8988T (cell line): ENCODE results near the gene LCN1.

Source experiments
- DNase-seq: peaks from one replicate; pipeline ENCODE4 v3.0.0; 2011

LCN1 gene

DNA sequence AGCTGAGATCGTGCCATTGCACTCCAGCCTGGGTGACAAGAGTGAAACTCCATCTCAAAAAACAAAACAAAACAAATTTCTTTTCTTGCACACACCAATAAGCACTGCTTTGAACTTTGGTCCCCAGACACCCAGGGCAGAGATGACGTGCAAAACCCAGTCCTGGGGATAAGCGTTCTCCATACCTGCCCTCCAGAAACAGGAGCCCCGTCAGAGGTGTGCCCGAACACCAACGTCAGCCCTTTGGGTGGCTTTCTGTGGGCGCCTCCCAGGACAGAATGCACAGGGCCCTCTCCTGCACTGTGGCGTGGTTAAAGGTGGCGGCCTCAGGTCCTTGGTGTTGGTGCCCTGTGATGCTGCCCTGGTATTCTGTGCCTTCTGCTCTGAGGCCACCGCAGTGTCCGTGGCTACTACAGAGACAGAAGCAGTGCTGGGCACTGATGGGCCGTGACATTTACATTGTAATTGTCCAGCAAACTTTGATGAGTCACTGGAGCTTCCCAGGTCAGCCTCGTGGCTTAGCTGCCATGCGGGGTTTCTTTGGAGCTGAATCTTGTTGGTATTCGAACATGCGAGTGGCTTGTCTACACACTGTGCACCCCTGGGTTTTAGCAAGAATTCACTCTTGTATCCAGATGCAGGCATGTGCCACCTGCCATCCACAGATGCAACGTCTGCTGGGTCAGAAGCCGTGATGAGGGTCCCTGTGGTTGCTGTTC is 31.9 kb upstream of the LCN1 start:
- DNase-seq: no peak

DNA sequence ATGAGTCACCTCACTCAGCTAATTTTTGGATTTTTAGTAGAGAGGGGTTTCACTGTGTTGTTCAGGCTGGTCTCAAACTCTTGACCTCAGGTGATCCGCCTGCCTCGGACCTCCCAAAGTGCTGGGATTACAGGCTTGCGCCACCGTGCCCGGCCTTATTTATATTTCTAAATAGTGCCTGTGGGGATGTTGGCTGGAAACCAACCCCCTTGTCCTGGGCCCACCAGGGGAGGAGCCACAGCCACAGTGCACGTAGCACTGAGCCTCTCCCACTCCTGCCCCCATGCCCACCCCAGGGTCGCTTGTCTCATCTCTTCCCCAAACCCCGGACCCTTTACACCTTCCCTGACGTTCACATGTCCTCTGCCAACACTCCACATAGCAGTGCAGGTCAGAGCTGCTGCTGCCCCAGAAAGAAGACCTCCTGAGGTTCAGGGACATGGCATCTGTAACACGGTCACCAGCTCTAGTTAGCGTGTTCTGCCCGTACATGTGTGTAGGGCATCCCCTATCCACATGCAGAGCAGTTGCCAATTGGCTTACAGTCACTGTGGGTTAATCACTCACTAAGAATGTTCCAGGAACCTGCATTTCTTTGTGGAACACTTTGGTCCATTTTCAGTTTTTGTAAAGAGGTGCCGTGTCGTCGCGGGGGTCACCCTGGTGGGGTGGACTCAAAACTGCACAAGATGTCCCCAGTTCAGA is 30.9 kb upstream of the LCN1 start:
- no peak for DNase-seq

DNA sequence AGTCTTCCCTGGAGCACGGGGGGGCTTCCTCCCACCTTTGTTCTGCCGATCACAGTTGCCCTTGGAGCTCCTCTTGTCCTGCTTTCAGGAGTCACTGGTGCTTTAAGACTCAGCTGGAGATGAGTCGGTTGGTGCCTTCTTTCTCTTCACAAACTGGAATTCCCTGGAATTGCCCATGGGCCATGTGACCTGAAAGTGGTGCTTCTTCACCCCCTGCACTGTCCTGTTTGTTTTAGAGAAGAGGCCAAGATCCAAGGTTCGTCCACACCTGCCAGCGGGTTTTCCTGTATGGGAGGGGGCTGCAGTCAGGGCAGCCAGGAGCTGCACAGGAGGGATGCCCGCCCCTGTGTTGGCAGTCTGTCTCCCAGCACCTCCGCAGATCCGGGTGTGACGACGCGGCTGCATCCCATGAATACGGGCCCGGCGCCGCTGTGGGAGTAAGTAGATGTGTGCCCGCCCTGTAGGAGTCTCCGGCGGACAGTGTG is 30.2 kb upstream of the LCN1 start:
- DNase-seq: no peak

DNA sequence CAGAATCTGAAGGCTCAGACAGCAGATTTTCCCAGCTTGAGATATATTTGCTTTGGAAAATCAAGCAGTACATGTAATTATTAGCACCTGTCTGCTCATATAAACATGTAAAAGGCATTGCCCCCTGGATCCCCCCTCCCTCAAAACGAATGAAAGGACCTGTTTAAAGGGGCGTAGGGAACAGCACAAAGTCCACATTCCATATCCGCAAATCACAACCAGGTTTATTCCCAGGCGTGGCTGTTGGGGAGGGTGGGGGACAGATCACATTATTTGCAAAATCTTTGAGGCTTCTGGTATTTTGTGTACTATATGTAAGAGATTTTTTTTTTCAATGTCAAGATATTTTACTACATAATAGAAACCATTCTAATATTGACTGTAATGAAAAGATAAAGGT is 29.5 kb upstream of the LCN1 start:
- no peak for DNase-seq

DNA sequence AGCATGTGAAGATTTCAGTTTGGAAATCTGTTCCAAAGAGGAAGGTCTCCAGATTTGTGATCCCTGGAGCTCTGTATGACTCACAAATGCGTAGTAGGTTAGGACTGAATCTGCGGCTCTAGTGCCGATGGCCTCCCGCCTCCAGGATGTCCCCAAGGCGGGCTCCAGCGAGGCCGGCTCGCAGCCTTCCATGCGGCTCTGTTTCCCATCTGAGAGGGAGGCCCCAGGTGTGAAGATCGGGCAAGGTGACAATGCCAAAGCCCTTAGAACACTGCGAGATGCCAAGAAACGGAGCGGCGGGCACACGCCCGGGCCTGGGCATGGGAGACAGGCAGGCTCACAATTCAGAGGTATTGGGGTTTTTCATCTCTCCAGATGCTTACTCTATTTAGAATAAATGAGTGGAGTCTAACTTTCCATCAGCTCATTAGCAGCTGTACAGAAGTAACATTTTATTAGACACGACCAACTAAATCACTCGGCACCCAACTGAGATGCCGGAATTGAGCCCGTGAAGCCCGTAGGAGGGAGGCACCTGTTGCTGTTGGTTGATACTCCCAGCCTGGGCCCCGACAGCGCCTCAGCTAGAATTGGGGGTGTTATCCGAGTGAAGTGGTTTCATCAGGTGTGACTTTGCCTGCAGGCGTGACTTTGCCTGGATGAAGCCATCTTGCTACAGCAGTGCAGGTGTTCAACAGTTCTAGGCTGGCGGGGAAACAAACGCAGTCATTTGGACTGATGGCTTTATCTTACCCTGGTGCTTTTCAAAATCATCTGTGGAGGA is 28.2 kb upstream of the LCN1 start:
- no peak for DNase-seq

DNA sequence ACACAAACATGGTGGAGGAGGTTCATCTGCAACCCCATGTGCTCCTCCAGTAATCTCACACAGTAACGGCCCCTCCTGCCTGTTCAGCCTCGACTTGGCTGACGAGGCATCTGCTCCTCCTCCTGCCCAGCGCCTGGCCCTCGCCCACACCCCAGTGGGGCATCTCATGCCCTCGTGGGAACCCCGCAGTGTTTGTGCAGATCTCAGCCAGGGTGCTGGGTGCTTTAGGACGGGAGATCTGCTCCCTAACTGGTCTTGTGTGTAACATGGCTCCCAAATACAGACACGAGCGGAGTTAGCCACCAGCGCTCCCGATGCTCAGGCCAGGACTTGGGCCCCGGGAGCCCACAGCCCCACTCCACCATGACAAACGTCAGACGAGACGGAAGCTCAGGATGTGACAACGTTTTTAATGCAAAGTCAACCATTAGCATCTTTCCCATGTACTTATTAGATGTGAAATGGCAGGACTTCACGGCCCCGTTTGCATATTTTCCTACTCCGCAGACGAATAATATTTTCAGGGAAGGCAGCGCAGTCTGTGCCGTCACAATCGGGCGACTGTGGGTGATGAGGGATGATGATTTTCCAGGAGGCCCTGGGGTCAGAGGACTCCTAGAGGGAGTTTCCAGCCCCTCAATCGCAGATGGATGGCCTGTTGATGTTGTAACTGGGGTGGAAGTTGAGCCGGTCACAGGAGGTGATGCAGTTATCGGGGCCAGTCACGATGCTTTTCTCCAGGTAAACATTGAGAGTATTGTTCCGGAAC is 26.3 kb upstream of the LCN1 start:
- no peak for DNase-seq

DNA sequence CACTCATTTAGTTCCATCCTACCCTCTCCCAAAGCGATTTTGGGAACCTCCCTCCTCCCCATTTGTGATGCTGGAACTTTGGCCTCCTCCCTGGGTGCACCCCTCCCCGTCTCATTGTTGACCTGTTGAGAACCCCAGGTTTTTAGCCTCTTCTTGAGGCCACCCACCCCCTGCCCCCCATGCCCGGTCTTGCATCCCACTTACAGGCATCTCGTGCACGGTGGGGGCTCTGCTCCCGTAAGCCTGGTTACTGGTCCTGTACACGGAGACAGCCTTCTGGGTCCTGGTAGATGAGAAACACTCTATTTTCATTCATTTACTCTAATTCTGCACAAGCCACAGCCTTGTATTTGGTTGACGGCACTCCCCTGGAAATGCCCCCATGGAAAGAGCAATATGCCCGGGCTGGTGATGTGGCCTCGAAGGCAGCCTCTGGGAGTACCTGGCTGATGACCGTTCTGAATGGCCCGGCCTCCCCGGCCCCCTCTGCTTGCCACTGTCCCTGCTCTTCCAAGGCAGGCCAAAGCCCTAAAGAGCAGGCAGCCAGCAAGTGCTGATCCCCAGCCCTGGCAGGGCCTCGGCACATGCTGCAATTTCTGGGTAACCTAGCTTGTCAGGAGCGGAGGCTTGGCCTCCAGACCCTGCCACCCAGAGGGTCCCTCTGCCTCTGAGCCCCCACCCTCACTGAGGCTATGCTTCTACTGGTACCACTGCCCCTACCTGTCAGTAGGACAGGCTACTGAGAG is 22.7 kb upstream of the LCN1 start:
- DNase-seq: no peak

DNA sequence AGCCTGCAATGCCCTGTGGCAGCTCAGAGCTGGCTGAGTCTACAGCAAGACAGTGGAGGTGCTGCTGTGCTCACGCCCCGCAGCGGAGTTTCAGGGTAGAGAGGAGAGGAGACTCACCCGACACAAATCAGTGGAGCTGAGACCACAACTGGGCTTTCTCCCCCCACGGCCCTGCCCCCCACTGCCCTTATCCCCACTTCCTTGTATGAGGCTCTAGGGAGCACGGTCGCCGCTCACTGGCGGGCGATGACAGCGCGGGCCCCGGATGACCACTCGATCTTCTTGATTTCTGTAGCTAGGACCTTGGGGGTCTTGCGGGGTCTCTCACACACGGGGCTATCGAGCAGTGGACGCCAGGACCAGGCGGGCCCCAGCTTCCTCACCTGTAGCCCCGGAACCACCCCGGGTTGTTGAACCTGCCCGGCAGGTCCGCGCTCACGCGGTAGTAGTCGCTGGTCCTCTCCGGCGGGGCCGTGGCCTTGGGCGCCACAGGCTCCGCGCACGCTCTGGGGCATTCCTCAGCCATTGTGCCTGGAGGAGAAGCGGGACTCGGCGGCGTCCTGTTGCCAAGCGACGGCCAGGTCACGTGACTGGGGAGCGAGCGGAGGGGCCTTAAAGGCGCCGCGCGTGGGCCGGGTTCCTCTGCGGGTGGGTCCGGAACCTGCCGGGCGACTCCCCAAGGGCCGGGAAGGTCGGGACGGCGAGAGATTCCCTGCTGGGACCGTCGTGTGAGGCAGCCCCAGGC is 21.7 kb upstream of the LCN1 start:
- peak; percentile 74 for DNase-seq

DNA sequence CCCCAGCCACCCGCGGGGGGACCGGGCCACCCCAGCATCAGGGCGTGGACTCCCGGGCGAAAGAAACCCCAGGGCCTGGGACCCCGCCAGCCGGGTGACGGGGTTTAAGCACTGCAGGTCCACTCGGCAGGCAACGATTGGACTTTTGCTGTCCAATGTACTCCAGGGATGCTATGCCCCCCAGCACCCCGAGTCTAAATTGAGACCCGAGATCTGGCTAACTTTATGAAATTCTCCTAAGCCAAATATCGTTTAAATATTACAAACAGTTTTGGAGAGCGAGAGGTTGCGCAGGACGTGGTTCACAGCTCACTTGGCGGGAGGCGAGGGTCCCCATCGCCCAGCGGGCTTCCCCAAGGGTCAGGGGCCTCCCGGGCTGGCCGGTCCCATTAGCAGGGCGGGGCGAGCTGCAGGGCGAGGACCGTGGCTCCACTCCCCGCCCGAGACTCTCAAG is 21.1 kb upstream of the LCN1 start:
- DNase-seq: no peak

DNA sequence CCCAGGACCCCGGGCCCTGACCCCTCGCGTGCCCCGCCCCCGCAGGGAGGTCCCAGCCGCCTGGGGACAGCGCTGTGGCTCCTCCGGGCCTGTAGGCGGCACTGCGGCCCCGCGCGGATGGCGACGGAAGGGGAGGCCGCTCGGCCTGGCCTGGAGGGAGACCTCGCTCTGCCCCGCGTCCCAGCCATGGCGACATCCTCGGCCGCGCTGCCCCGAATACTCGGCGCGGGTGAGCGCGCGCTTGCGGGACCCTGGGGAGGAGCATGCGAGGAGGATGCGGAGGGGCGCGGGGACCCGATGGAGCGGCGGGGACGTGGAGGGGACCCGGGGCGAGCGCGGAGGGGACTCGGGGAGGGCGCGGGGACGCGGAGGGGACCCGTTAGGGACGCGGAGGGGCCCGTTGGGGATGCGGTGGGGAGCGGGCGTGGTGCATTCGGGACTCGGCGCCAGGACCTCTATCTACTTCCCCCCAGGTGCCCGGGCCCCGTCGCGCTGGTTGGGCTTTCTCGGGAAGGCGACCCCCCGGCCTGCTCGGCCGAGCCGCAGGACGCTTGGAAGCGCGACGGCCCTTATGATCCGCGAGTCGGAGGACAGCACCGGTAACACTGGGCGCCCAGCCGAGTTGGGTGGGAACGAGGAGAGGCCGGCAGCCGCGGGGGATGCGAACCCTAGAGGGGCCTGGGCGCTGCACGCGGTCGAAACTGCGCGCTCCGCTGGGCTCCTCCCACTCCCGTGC is 20.5 kb upstream of the LCN1 start, which contains the start of gene MRPS2:
Gene MRPS2, plus strand, starts transcription at position 158 of the 736 bp plus-strand sequence. Its CDS starts 29 bp downstream, at position 187.
- peak; percentile 96 for DNase-seq

DNA sequence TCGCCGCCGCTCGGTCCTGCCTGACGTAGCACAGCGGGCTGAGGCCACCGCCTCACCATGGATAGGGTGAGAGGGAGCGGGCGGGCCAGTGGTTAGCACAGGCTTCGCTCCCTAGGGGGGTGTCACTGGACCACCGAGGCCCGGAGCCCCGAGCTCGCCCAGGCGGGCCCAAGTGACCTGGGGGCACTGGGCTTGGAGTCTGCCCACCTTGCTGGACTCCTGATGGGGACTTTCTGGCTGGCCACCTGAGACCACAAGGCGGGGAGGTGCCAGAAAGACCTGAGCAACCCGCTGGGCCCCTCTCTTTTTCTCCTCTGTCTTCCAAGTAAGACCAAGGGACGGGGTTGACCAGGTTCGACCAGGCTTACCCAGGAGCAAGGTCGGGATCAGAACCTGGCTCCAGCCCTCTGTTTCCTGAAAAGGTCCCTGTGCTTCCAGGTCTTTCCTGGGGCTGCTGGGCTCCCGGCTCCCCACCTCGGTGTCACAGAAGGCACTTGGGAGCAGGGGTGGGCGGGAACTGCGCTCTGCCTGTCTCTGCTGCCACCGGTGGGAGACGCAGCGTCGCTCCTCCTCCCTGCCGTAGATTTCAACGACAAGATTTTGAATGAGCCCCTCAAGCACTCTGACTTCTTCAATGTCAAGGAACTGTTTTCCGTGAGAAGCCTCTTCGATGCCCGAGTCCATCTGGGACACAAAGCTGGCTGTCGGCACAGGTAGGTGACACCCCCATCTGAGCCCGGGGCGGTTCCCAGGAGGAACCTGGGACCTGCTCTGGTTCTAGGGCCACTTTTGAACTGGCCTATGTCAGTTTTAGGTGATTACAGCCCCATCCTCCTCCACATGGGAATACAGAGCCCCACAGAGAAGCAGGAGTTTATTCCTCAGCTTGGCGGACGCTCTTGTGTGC is 19.7 kb upstream of the LCN1 start:
- DNase-seq: peak; percentile 84

DNA sequence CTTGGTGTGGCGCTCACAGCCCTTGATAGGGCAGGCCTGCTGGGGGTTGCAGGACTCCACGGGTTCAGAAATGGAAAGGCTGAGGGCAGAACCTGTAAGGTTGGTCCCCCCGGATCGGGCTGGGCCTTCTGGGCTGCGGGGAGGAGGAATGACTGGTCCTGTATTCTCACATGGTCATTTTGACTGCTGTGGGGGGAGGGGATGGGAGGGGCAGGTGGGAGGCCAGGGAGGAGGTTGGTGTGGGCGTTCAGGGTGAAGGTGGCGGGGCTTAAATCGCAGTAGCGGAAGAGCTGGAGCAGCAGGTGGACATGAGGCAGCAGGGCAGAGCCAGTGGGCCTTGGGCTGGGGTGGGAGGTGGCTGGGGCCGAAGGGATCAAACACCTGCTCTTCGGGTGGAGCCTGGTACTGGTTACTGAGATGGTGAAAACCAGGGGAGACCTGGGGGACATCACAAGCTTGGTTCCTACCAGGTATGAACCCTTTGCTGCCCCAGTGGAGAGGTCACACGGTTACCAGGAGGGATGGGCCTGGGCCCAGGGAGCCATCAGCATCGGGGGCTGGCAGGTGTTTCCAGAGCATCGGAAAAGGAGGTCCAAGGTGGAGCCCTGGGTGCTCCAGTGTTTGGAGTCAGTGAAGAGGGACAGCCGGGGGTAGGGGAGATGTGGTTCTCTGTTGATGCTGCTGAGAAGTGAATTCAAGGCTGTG is 18.9 kb upstream of the LCN1 start:
- no peak for DNase-seq

DNA sequence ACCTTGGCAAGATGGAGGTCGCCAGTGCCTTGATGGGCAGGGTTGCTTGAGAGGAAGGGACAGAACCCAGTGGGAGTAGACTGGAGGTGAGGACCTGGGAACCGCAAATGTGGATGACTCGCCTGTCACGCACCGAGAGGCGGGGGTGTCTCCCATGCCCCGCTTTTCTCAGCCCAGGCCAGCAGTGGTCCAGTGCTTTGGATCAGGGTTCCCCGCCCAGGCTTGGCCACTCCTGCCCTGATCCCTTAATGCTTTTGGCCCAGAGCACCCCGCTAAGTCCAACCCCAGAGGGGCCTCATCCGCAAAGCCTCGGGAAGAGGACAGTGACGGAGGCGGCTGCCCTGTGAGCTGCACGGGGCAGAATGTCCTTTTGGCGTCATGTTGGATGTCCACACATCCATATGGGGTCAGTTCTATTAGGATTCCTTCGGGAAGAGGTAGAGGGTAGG is 18.3 kb upstream of the LCN1 start:
- DNase-seq: no peak

DNA sequence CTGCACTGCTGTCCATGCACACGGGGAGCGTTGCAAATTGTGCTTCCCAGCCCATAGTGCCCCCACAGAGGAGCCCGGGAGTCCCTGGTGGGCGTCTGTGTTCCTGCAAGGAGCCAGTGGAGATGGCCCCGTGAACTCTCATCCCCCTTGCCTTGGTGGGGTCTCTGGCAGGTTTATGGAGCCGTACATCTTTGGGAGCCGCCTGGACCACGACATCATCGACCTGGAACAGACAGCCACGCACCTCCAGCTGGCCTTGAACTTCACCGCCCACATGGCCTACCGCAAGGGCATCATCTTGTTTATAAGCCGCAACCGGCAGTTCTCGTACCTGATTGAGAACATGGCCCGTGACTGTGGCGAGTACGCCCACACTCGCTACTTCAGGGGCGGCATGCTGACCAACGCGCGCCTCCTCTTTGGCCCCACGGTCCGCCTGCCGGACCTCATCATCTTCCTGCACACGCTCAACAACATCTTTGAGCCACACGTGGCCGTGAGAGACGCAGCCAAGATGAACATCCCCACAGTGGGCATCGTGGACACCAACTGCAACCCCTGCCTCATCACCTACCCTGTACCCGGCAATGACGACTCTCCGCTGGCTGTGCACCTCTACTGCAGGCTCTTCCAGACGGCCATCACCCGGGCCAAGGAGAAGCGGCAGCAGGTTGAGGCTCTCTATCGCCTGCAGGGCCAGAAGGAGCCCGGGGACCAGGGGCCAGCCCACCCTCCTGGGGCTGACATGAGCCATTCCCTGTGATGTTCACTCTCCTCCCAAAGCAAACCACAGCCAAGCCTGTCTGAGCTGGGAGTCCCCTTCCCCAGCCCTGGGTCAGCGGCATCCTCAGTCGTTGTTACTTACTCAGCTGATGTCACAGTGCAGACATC is 17.6 kb upstream of the LCN1 start:
- no peak for DNase-seq

DNA sequence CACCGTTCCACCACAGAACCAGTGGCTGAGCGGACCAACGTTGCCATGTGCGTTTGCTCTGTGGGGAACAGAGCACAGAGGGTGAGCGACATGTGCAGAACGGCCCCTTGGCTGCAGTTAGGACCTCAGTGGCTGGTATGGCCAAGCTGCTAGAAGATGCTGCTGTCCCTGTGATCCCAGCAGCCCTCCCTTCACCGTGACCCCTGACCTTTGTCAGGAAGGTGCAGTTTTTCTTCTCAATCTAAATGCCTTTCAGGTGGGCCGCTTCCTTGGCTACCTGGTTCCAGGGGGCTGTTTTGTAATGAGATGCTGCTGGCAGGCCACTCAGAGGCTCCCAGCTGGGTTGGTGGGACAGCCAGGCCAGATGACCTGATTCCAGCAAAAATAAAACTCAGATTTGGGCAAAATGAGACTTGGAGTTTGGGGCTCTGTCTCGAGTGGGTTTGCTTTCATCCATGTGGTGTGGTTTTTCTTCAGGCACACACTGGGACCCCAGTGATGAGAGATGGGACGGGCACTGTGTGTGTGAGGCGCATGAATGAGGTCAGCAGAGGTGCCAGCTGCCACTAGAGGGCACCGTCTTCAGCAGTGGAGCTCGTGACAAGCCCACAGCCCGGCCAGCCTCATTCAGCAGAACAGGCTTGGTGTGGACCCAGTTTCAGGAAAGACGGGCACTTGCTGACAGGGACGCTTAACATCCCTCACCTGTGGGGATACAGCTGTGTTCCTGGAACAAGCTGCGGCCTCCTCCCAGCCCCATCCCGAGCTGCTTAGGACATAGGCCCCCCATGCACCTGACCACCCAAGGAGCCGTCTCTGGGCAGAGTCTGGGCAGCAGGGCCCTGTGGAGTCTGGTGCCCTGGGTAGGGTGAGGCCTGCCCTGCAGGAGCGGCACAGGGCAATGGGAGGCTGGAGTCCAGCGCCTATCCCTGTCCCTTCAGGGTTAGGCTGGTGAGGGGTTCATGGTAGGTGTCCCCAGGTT is 16.7 kb upstream of the LCN1 start:
- peak; percentile 88 for DNase-seq
